H9 (cell line): ENCODE results near the gene DSG4. TPM values are rescaled to one million over a fixed set of nuclear protein-coding genes. Genes with fewer than 3 reads are reported as not detected.

ENCODE experiments used
- DNase-seq: peaks from one replicate; pipeline ENCODE4 v3.0.0-alpha.2; 2017
- H2AFZ ChIP-seq: one replicate; pipeline ENCODE4 v1.6.1; 2013; ENCODE audit warnings: mild to moderate bottlenecking, low read length, control low read depth, moderate library complexity
- H2AK5ac ChIP-seq: 2 replicates; pipeline ENCODE4 v1.6.1; 2013; ENCODE audit warnings: low read length, control low read depth, mixed read lengths; ENCODE audit not compliant: insufficient read length
- H2BK120ac ChIP-seq: one replicate; pipeline ENCODE4 v1.6.1; 2013; ENCODE audit warnings: low read depth, mild to moderate bottlenecking, low read length, control low read depth, inconsistent platforms; ENCODE audit not compliant: poor library complexity, severe bottlenecking
- H2BK12ac ChIP-seq: 2 replicates; pipeline ENCODE4 v1.6.1; 2013; ENCODE audit warnings: low read length, control low read depth, mixed read lengths, low read depth; ENCODE audit not compliant: insufficient read length
- H2BK15ac ChIP-seq: 2 replicates; pipeline ENCODE4 v1.6.1; 2013; ENCODE audit warnings: low read depth, low read length, control low read depth
- H2BK20ac ChIP-seq: one replicate; pipeline ENCODE4 v1.6.1; 2013; ENCODE audit warnings: low read depth, mild to moderate bottlenecking, low read length, control low read depth, inconsistent platforms; ENCODE audit not compliant: poor library complexity, severe bottlenecking
- H2BK5ac ChIP-seq: 2 replicates; pipeline ENCODE4 v1.6.1; 2013; ENCODE audit warnings: low read length, control low read depth, mixed read lengths; ENCODE audit not compliant: insufficient read length
- H3K14ac ChIP-seq: 2 replicates; pipeline ENCODE4 v1.6.1; 2013; ENCODE audit warnings: low read length, control low read depth; ENCODE audit not compliant: insufficient read depth
- H3K18ac ChIP-seq: 2 replicates; pipeline ENCODE4 v1.6.1; 2013; ENCODE audit warnings: low read depth, mild to moderate bottlenecking, mixed read lengths, low read length, control low read depth; ENCODE audit not compliant: insufficient read length
- H3K23ac ChIP-seq: 2 replicates; pipeline ENCODE4 v1.6.1; 2013; ENCODE audit warnings: low read length, control low read depth, mixed read lengths, low read depth; ENCODE audit not compliant: insufficient read length
- H3K23me2 ChIP-seq: 2 replicates; pipeline ENCODE4 v1.6.1; 2013; ENCODE audit warnings: low read depth, mild to moderate bottlenecking, mixed read lengths, low read length, control low read depth; ENCODE audit not compliant: insufficient read length, poor library complexity, severe bottlenecking
- H3K27ac ChIP-seq: 2 replicates; pipeline ENCODE4 v1.5.1; 2013; ENCODE audit warnings: low read length, control low read depth, mixed read lengths, low read depth; ENCODE audit not compliant: insufficient read length
- H3K27me3 ChIP-seq: 2 replicates; pipeline ENCODE4 v1.6.1; 2013; ENCODE audit warnings: low read length, control low read depth, inconsistent platforms; ENCODE audit not compliant: insufficient read depth
- H3K4ac ChIP-seq: 2 replicates; pipeline ENCODE4 v1.6.1; 2013; ENCODE audit warnings: low read depth, mild to moderate bottlenecking, control low read depth, inconsistent platforms, low read length, moderate library complexity
- H3K4me1 ChIP-seq: 2 replicates; pipeline ENCODE4 v1.6.1; 2013; ENCODE audit warnings: low read length, control low read depth, inconsistent platforms; ENCODE audit not compliant: insufficient read depth
- H3K4me2 ChIP-seq: 2 replicates; pipeline ENCODE4 v1.6.1; 2013; ENCODE audit warnings: low read length, control low read depth, mixed read lengths; ENCODE audit not compliant: insufficient read length, insufficient read depth
- H3K56ac ChIP-seq: 2 replicates; pipeline ENCODE4 v1.6.1; 2013; ENCODE audit warnings: low read depth, mild to moderate bottlenecking, mixed read lengths, low read length, control low read depth; ENCODE audit not compliant: insufficient read length
- H3K79me1 ChIP-seq: 2 replicates; pipeline ENCODE4 v1.6.1; 2013; ENCODE audit warnings: low read depth, mild to moderate bottlenecking, moderate library complexity, low read length, control low read depth, inconsistent platforms; ENCODE audit not compliant: insufficient read depth, poor library complexity, severe bottlenecking
- H3K79me2 ChIP-seq: 2 replicates; pipeline ENCODE4 v1.6.1; 2013; ENCODE audit warnings: low read length, control low read depth, inconsistent platforms; ENCODE audit not compliant: insufficient read depth
- H3K9ac ChIP-seq: 2 replicates; pipeline ENCODE4 v1.6.1; 2013; ENCODE audit warnings: low read length, control low read depth, mixed read lengths; ENCODE audit not compliant: insufficient read length; ENCODE audit errors: extremely low read depth
- H3K9me3 ChIP-seq: one replicate; pipeline ENCODE4 v1.6.1; 2013; ENCODE audit warnings: low read depth, low read length, inconsistent platforms; ENCODE audit not compliant: control insufficient read depth
- H3T11ph ChIP-seq: one replicate; pipeline ENCODE4 v1.6.1; 2013; ENCODE audit warnings: mild to moderate bottlenecking, low read length, control low read depth, inconsistent platforms
- H4K20me1 ChIP-seq: one replicate; pipeline ENCODE4 v1.6.1; 2013; ENCODE audit not compliant: control insufficient read depth, insufficient read length, insufficient read depth
- H4K5ac ChIP-seq: 2 replicates; pipeline ENCODE4 v1.6.1; 2013; ENCODE audit warnings: low read depth, mild to moderate bottlenecking, mixed read lengths, low read length, control low read depth; ENCODE audit not compliant: insufficient read length
- H4K8ac ChIP-seq: replicated peaks from 2 replicates; pipeline ENCODE4 v1.6.1; 2013; ENCODE audit warnings: low read length, control low read depth, mixed read lengths, low read depth; ENCODE audit not compliant: insufficient read length
- H4K91ac ChIP-seq: 2 replicates; pipeline ENCODE4 v1.6.1; 2013; ENCODE audit warnings: low read depth, mild to moderate bottlenecking, moderate library complexity, mixed read lengths, low read length, control low read depth; ENCODE audit not compliant: insufficient read length
- H3K27ac Mint-ChIP-seq, 3 experiments: 2 replicates in 2 of 3; 3 replicates in 1 of 3; pipeline ENCODE4 v1.8.0; 2020 to 2021; ENCODE audit warnings: mixed read lengths in 3 of 3, mild to moderate bottlenecking in 1 of 3, moderate library complexity in 1 of 3
- H3K27me3 Mint-ChIP-seq: 2 replicates; pipeline ENCODE4 v1.8.0; 2021; ENCODE audit warnings: low read depth, mild to moderate bottlenecking, moderate library complexity, mixed read lengths
- H3K36me3 Mint-ChIP-seq, 3 experiments: 2 replicates in 2 of 3; 3 replicates in 1 of 3; pipeline ENCODE4 v1.8.0; 2020 to 2021; ENCODE audit warnings: low read depth in 3 of 3, mixed read lengths in 3 of 3; ENCODE audit not compliant: insufficient read depth in 1 of 3
- H3K4me1 Mint-ChIP-seq, 2 experiments: 2 replicates each; pipeline ENCODE4 v1.8.0; 2020; ENCODE audit warnings: mixed read lengths in 2 of 2
- H3K4me3 Mint-ChIP-seq, 2 experiments: 2 replicates in 1 of 2; 3 replicates in 1 of 2; pipeline ENCODE4 v1.8.0; 2020 to 2021; ENCODE audit warnings: mild to moderate bottlenecking in 2 of 2, mixed read lengths in 2 of 2, moderate library complexity in 1 of 2
- H3K9me3 Mint-ChIP-seq, 2 experiments: 2 replicates in 1 of 2; 3 replicates in 1 of 2; pipeline ENCODE4 v1.8.0; 2020; ENCODE audit warnings: mild to moderate bottlenecking in 2 of 2, mixed read lengths in 2 of 2, moderate library complexity in 1 of 2
- CTCF ChIP-seq: fragments of 200-600 bp; sonication (generic); conservative IDR thresholded peaks from 3 replicates; pipeline ENCODE4 v1.8.0; 2021; ENCODE audit warnings: antibody characterized with exemption, mild to moderate bottlenecking
- WGBS: extraction: QIAGEN DNeasy Blood & Tissue Kit; methylation state at CpG from one replicate; pipeline ENCODE4 v1.1.7; 2013; ENCODE audit warnings: missing lambda C conversion rate, low lambda C conversion rate, mixed read lengths; ENCODE audit not compliant: insufficient read length; ENCODE audit errors: extremely low coverage; 5-methylcytosine and 5-hydroxymethylcytosine counted together
- total RNA-seq: library from RNA; stranded (reverse); gene quantifications from 2 replicates; pipeline ENCODE4 v1.2.1, GENCODE V29; 2021

Gene DSG4
- total RNA-seq, 1 experiment from 2014 or later: not detected

- no peaks in the 10 kb centered on the region for H3K27me3 Mint-ChIP-seq
Measured at GRCh38 chr18:31432316-31432715, 55.7 kb downstream of the DSG4 start.

More at GRCh38 chr18:31432316-31432715, 55.7 kb downstream of the DSG4 start:
- Histone ChIP-seq H3K9me3 (no peaks in the 10 kb centered on the region), H3K23ac (no peak overlapping the region), H3K4me1 (no peaks in the 10 kb centered on the region), H3K18ac (no peak overlapping the region), H2AFZ (no peak overlapping the region), H2BK20ac (no peak overlapping the region), H2BK12ac (no peak overlapping the region), H3K4ac (no peak overlapping the region), H3K9ac (no peak overlapping the region), H3K56ac (no peak overlapping the region), H3K27ac (no peak overlapping the region), H4K91ac (no peak overlapping the region), H2BK15ac (no peak overlapping the region), H3K4me2 (no peak overlapping the region), H2AK5ac (no peak overlapping the region), H4K5ac (no peak overlapping the region), H2BK120ac (no peak overlapping the region), H4K20me1 (no peaks in the 10 kb centered on the region), H3K79me1 (no peaks in the 10 kb centered on the region), H3K23me2 (no peaks in the 10 kb centered on the region), H3K79me2 (no peaks in the 10 kb centered on the region), H2BK5ac (no peak overlapping the region), H3T11ph (no peak overlapping the region), H3K14ac (no peak overlapping the region), H3K27me3 (no peaks in the 10 kb centered on the region), H4K8ac (no peak overlapping the region)
- peaks cover 0 to 15% (median 8%) of the 10 kb centered on the region in 3 experiments; a peak in 3 of 7 replicates for H3K36me3 Mint-ChIP-seq
- no CpG with 5 or more reads among the region's 1 CpG for WGBS
- H3K4me3 Mint-ChIP-seq: no peak overlapping the region
- TF ChIP-seq CTCF: no peak
- H3K9me3 Mint-ChIP-seq: peaks cover 0 to 8% of the 10 kb centered on the region in 2 experiments; a peak in 2 of 5 replicates
- peaks cover 9 to 10% of the 10 kb centered on the region in 2 experiments for H3K4me1 Mint-ChIP-seq
- no peak for DNase-seq
- H3K27ac Mint-ChIP-seq: no peak overlapping the region
